ENCODE results near the gene POLE4. TPM values are rescaled to one million over a fixed set of nuclear protein-coding genes. Genes with fewer than 3 reads are reported as not detected.

POLE4 gene
- total and polyA plus RNA-seq, 7 donors, result 26.7 to 147 (median 51.7) TPM

DNA sequence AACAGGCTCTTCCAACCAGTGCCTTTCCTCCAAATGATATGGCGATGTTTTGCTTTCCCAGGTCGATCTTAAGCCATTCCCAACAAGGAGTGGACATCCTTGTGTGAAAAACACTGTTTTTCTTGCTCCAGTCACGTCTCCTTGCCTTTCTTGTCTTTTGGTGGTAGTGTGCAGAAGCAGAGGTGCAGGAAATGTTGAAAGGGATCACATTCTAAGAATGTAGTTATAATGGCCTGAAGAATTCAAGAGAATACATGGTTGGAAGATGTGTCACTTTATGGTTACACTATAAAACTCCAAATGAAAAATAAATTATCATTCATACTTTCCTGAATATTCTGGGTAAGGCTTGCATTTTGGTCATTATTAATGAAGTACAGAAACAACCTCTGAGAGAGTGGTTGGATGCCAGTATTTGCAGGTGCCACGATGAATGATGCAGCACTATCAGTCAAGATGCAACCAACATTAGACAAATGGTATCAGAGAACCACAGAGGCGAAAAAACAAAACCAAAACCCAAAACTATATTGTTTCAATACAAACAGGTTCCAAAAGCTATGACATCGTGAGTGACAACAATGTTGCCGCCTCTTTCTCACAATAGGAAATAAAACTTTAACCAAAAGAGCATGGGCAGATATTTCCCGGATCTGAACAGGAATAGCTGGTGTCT is 27.5 kb upstream of the POLE4 start:
- Histone ChIP-seq H3K36me3 (peaks cover 0 to 3% (median 0%) of the 10 kb centered on the region in 4 donors), H3K4me1 (no peaks in the 10 kb centered on the region), H3K27me3 (no peaks in the 10 kb centered on the region), H3K27ac (no peak overlapping the region), H3K9me3 (no peaks in the 10 kb centered on the region), H3K4me3 (no peak overlapping the region)
- intact Hi-C loops (cut with DNase I), result no loop called here
- no peak for TF ChIP-seq POLR2A (IDR thresholded peaks at IDR 0.05)
- TF ChIP-seq CTCF (IDR thresholded peaks at IDR 0.05), result no peak
- 85 to 96% methylated on average over 8 of the region's 8 CpGs for WGBS, 2 donors
- DNase-seq, result no peak

- Histone ChIP-seq H3K36me3 (peaks cover 0 to 3% (median 0%) of the 10 kb centered on the region in 4 donors), H3K4me3 (no peak overlapping the region), H3K27ac (no peak overlapping the region), H3K27me3 (no peaks in the 10 kb centered on the region), H3K4me1 (no peaks in the 10 kb centered on the region), H3K9me3 (no peaks in the 10 kb centered on the region)
- 64 to 99% methylated on average over 2 of the region's 2 CpGs for WGBS, 2 donors
- DNase-seq, result no peak
- intact Hi-C loops (cut with DNase I), result no loop called here
- TF ChIP-seq EP300 (IDR thresholded peaks at IDR 0.05) (no peak), POLR2AphosphoS5 (IDR thresholded peaks at IDR 0.05) (no peak), CTCF (IDR thresholded peaks at IDR 0.05) (no peak), POLR2A (IDR thresholded peaks at IDR 0.05) (no peak)
Observed at GRCh38 chr2:74931940-74932339, 26.5 kb upstream of the POLE4 start.

DNA sequence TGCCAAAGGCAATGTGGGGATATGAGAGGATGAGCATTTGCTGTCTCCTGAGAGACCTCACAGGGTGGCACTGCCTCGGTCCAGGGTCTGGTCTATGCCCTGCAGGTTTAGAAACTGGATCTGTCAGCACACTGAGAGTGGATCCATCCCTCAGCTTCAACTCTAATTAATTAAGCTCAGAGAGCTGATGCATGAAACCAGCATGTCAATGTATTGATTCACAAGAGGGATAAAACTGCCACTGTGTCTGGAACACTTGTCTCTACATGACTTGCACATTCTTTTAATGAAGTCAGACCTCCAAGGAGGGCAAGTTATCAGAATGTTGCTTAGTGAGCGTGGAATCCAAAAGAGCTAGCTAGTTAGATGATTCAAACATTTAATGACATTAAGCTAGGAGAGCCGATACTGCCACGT is 22.5 kb upstream of the POLE4 start:
- intact Hi-C loops (cut with DNase I), result no loop called here
- WGBS, 2 donors, result 91 to 96% methylated on average over 4 of the region's 4 CpGs
- H3K27me3 ChIP-seq, result no peaks in the 10 kb centered on the region
- H3K4me3 ChIP-seq, result no peak overlapping the region
- TF ChIP-seq POLR2AphosphoS5 (IDR thresholded peaks at IDR 0.05) (no peak), POLR2A (IDR thresholded peaks at IDR 0.05) (no peak), EP300 (IDR thresholded peaks at IDR 0.05) (no peak), CTCF (IDR thresholded peaks at IDR 0.05) (no peak)
- no peak for DNase-seq
- no peaks in the 10 kb centered on the region for H3K9me3 ChIP-seq
- peaks cover 0 to 3% (median 0%) of the 10 kb centered on the region in 4 donors for H3K36me3 ChIP-seq
- H3K27ac ChIP-seq, result no peak overlapping the region
- no peaks in the 10 kb centered on the region for H3K4me1 ChIP-seq

GRCh38 chr2:74937221-74937880 is 21.1 kb upstream of the POLE4 start:
- TF ChIP-seq EP300 (IDR thresholded peaks at IDR 0.05), result no peak
- TF ChIP-seq POLR2AphosphoS5 (IDR thresholded peaks at IDR 0.05), result no peak
- TF ChIP-seq CTCF (IDR thresholded peaks at IDR 0.05), result no peak
- no peak for TF ChIP-seq POLR2A (IDR thresholded peaks at IDR 0.05)
- intact Hi-C loops (cut with DNase I), result no loop called here
- H3K4me1 ChIP-seq, result no peaks in the 10 kb centered on the region
- no peak overlapping the region for H3K4me3 ChIP-seq
- no peaks in the 10 kb centered on the region for H3K9me3 ChIP-seq
- DNase-seq, result no peak
- H3K27ac ChIP-seq, result no peak overlapping the region
- WGBS, 2 donors, result 83 to 96% methylated on average over 6 of the region's 6 CpGs
- H3K27me3 ChIP-seq, result no peaks in the 10 kb centered on the region
- H3K36me3 ChIP-seq, result peaks cover 0 to 3% (median 0%) of the 10 kb centered on the region in 4 donors
